NB4 (cell line): ENCODE measurements around the gene UBR3.
"Not testable (repeated sequence)": the region's sequence is repeated elsewhere in the genome, so short reads cannot be mapped to it uniquely, and the experiment has no call there.

Experiments
- CTCF ChIP-seq: IDR thresholded peaks from one replicate; pipeline ENCODE4 v1.5.1; 2012; ENCODE audit warnings: low read depth, low read length
- MAX ChIP-seq: IDR thresholded peaks from 2 replicates; pipeline ENCODE4 v1.6.1; 2011; ENCODE audit warnings: low read depth, low read length

- not testable (repeated sequence) for TF ChIP-seq MAX, CTCF
These were observed 72.8 kb downstream of the UBR3 start for GRCh38 chr2:169900103-169900502.
